ENCODE results near the gene KLC3. TPM values are rescaled to one million over a fixed set of nuclear protein-coding genes. Genes with fewer than 3 reads are reported as not detected.

Gene KLC3
- total and polyA plus RNA-seq, 4 donors, result 0.80 to 2.2 (median 1.4) TPM

DNA sequence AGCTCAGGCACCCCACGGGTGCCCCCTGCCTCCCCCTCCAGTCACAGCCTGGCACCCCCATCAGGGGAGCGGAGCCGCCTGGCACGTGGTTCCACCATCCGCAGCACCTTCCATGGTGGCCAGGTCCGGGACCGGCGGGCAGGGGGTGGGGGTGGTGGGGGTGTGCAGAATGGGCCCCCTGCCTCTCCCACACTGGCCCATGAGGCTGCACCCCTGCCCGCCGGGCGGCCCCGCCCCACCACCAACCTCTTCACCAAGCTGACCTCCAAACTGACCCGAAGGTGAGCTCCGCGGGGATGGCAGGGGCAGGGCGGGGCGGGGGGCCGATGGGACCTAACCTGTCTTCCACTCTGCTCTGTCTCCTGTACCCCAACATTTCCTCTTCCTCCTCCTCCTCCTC, 42.9 kb upstream of the KLC3 start:
- no peak for DNase-seq

DNA sequence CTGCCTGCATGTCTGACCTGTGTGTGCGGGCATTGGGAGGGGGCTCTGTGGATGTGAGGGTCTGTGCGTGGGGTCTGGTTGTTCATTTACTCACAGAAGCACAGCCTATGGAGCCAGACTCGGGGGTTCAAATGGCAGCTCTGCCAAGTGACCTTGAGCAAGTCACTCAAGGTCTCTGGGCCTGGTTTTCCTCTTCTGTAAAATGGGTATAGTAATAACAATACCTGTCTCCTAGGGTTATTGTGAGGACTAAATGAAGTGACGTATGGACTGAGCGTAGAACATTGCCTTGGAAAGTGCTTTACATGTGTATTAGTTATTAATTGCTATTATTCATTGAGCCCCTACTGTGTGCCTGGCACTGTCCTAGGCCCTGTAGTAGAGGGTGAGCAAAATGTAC, 42.3 kb upstream of the KLC3 start:
- no peak for DNase-seq
- H3K9me3 ChIP-seq (ENCODE audit: control insufficient read depth in 4 of 4, insufficient read depth in 3 of 4, low read length in 3 of 4), result peaks cover 0 to 3% (median under 1%) of the 10 kb centered on the region in 4 donors
- no peak overlapping the region for H3K9ac ChIP-seq (ENCODE audit: insufficient read depth in 1 of 2, low read length in 2 of 2)
- no peaks in the 10 kb centered on the region for H3K4me1 ChIP-seq (ENCODE audit: control insufficient read depth in 5 of 5, insufficient read depth in 5 of 5, low read length in 5 of 5)
- peaks cover 0 to 36% (median 31%) of the 10 kb centered on the region in 4 donors for H3K36me3 ChIP-seq (ENCODE audit: control insufficient read depth in 4 of 4, insufficient read depth in 4 of 4, low read length in 4 of 4)
- no peaks in the 10 kb centered on the region for H3K27me3 ChIP-seq (ENCODE audit: control insufficient read depth in 3 of 3, insufficient read depth in 3 of 3, low read length in 2 of 3)
- no peak for TF ChIP-seq CTCF (IDR thresholded peaks at IDR 0.05; ENCODE audit: control extremely low read depth, extremely low read depth)
- no peak overlapping the region for H3K27ac ChIP-seq (ENCODE audit: low read depth in 1 of 2, low read length in 1 of 2)
- no peak for ATAC-seq (ENCODE audit: insufficient read depth, low FRiP score)
- WGBS, 2 donors, result 96 to 97% methylated on average over 5 of the region's 5 CpGs
- no peak overlapping the region for H3K4me3 ChIP-seq

More for the DNA sequence above, 42.9 kb upstream of the KLC3 start:
- Histone ChIP-seq H3K27me3 (ENCODE audit: control insufficient read depth in 3 of 3, insufficient read depth in 3 of 3, low read length in 2 of 3) (no peaks in the 10 kb centered on the region), H3K9me3 (ENCODE audit: control insufficient read depth in 4 of 4, insufficient read depth in 3 of 4, low read length in 3 of 4) (peaks cover 0 to 4% (median under 1%) of the 10 kb centered on the region in 4 donors), H3K4me1 (ENCODE audit: control insufficient read depth in 5 of 5, insufficient read depth in 5 of 5, low read length in 5 of 5) (no peaks in the 10 kb centered on the region), H3K27ac (ENCODE audit: low read depth in 1 of 2, low read length in 1 of 2) (no peak overlapping the region), H3K36me3 (ENCODE audit: control insufficient read depth in 4 of 4, insufficient read depth in 4 of 4, low read length in 4 of 4) (peaks cover 0 to 39% (median 31%) of the 10 kb centered on the region in 4 donors), H3K4me3 (no peak overlapping the region), H3K9ac (ENCODE audit: insufficient read depth in 1 of 2, low read length in 2 of 2) (no peak overlapping the region)
- no peak for TF ChIP-seq CTCF (IDR thresholded peaks at IDR 0.05; ENCODE audit: control extremely low read depth, extremely low read depth)
- 94 to 96% methylated on average over 17 to 18 of the region's 18 CpGs for WGBS, 2 donors
- ATAC-seq (ENCODE audit: insufficient read depth, low FRiP score), result no peak

- ATAC-seq (ENCODE audit: insufficient read depth, low FRiP score), result no peak
- no peak for DNase-seq
Observed at GRCh38 chr19:45299719-45300118, 40.8 kb upstream of the KLC3 start.

More at GRCh38 chr19:45299719-45300118, 40.8 kb upstream of the KLC3 start:
- Histone ChIP-seq H3K4me1 (ENCODE audit: control insufficient read depth in 5 of 5, insufficient read depth in 5 of 5, low read length in 5 of 5) (no peaks in the 10 kb centered on the region), H3K4me3 (no peak overlapping the region), H3K9ac (ENCODE audit: insufficient read depth in 1 of 2, low read length in 2 of 2) (no peak overlapping the region), H3K27ac (ENCODE audit: low read depth in 1 of 2, low read length in 1 of 2) (no peak overlapping the region), H3K27me3 (ENCODE audit: control insufficient read depth in 3 of 3, insufficient read depth in 3 of 3, low read length in 2 of 3) (no peaks in the 10 kb centered on the region), H3K9me3 (ENCODE audit: control insufficient read depth in 4 of 4, insufficient read depth in 3 of 4, low read length in 3 of 4) (peaks cover 0 to 3% (median under 1%) of the 10 kb centered on the region in 4 donors), H3K36me3 (ENCODE audit: control insufficient read depth in 4 of 4, insufficient read depth in 4 of 4, low read length in 4 of 4) (peaks cover 0 to 30% (median 25%) of the 10 kb centered on the region in 4 donors)
- no peak for TF ChIP-seq CTCF (IDR thresholded peaks at IDR 0.05; ENCODE audit: control extremely low read depth, extremely low read depth)
- WGBS, 2 donors, result 78 to 84% methylated on average over 6 of the region's 6 CpGs
